HG03565 (cell line): ENCODE results near the gene GUCY1A2.
A peak's percentile ranks its signal among the peaks of the same experiment; 100 is the strongest.
"Not testable (repeated sequence)": the region's sequence is repeated elsewhere in the genome, so short reads cannot be mapped to it uniquely, and the experiment has no call there.

Experiments used
- ATAC-seq: cut with Tn5 transposase; IDR thresholded peaks from one replicate; pipeline ENCODE4 v1.9.1; 2021; ENCODE audit warnings: mild to moderate bottlenecking, moderate library complexity; ENCODE audit not compliant: unreplicated experiment

GUCY1A2 gene

GRCh38 chr11:107018219-107018901 lies at the start of gene GUCY1A2:
TSS of gene GUCY1A2 (minus strand) at chr11:107018476. CDS start at chr11:107018055, 421 bp downstream.
- ATAC-seq, result peak; percentile 24

GRCh38 chr11:107054391-107054790 lies 36.1 kb upstream of the GUCY1A2 start:
- no peak for ATAC-seq

GRCh38 chr11:107051332-107051731 lies 33.1 kb upstream of the GUCY1A2 start:
- not testable (repeated sequence) for ATAC-seq

- ATAC-seq, result not testable (repeated sequence)
Measured at GRCh38 chr11:107050899-107051298, 32.6 kb upstream of the GUCY1A2 start.

- ATAC-seq, result no peak
Measured at GRCh38 chr11:107050121-107050520, 31.8 kb upstream of the GUCY1A2 start.

- no peak for ATAC-seq
Measured at GRCh38 chr11:107044503-107044902, 26.2 kb upstream of the GUCY1A2 start.

- peak; percentile 88 for ATAC-seq
Measured at GRCh38 chr11:107043242-107044006, 25.1 kb upstream of the GUCY1A2 start.

- no peak for ATAC-seq
Measured at GRCh38 chr11:107042748-107043147, 24.5 kb upstream of the GUCY1A2 start.

GRCh38 chr11:107041088-107041444 lies 22.8 kb upstream of the GUCY1A2 start:
- peak; percentile 34 for ATAC-seq

- ATAC-seq, result no peak
Measured at GRCh38 chr11:107040433-107041087, 22.3 kb upstream of the GUCY1A2 start.

GRCh38 chr11:107025673-107026072 lies 7.4 kb upstream of the GUCY1A2 start:
- no peak for ATAC-seq

GRCh38 chr11:107020594-107020993 lies 2.3 kb upstream of the GUCY1A2 start:
- no peak for ATAC-seq

- ATAC-seq, result peak; percentile 31
Measured at GRCh38 chr11:107018902-107019493, 722 bp upstream of the GUCY1A2 start.

GRCh38 chr11:107017433-107018218 lies 650 bp downstream of the GUCY1A2 start:
- ATAC-seq, result peak; percentile 71

- ATAC-seq, result no peak
Measured at GRCh38 chr11:107017104-107017432, 1.2 kb downstream of the GUCY1A2 start.

GRCh38 chr11:107014871-107015270 lies 3.4 kb downstream of the GUCY1A2 start:
- ATAC-seq, result no peak

GRCh38 chr11:107011977-107012376 lies 6.3 kb downstream of the GUCY1A2 start:
- ATAC-seq, result no peak

- ATAC-seq, result no peak
Measured at GRCh38 chr11:107009190-107009589, 9.1 kb downstream of the GUCY1A2 start.

GRCh38 chr11:107006076-107006833 lies 12.0 kb downstream of the GUCY1A2 start:
- no peak for ATAC-seq

- ATAC-seq, result no peak
Measured at GRCh38 chr11:106999196-106999595, 19.1 kb downstream of the GUCY1A2 start.
